Measurements from ENCODE around the gene FAM200B.

The FAM200B gene

GRCh38 chr4:15683143-15683495 is 1.5 kb downstream of the FAM200B start:
- no peaks in the 10 kb centered on the region for H3K79me2 ChIP-seq
- no peak overlapping the region for H2AFZ ChIP-seq
- H3K9me3 ChIP-seq (ENCODE audit: control insufficient read depth, low read length) = no peaks in the 10 kb centered on the region
- H3K4me2 ChIP-seq (ENCODE audit: low read length) = peak overlapping the region; percentile 84
- H3K36me3 ChIP-seq (ENCODE audit: control insufficient read depth, insufficient read depth, low read length) = no peaks in the 10 kb centered on the region
- H3K9ac ChIP-seq = no peak overlapping the region
- no peak for TF ChIP-seq CTCF (IDR thresholded peaks at IDR 0.05)
- H3K4me1 ChIP-seq = no peaks in the 10 kb centered on the region
- no peak overlapping the region for H3K4me3 ChIP-seq (ENCODE audit: low read depth, low read length)
- H3K27me3 ChIP-seq (ENCODE audit: control insufficient read depth, insufficient read depth, low read length) = no peaks in the 10 kb centered on the region
- H3K27ac ChIP-seq = no peak overlapping the region

DNA sequence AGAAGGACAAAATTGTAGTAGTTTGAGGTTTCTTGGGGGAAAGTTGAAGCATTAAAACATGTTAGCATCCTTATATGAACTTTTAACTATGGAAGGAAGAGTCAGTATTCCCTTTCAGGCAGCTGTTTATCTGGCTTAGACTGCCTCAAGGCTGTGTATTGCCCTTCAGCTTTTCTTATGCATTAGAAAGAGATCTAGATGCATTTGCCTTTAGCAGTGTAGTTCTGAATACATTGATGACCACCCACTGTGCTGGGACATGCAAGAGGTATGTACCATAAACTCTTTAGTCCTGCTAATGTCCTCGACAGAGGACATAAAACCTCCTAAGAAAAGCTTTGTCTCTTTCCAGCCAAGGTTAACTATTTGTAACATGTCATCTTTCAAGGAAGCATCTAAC is 2.9 kb downstream of the FAM200B start:
- H3K36me3 ChIP-seq (ENCODE audit: control insufficient read depth, insufficient read depth, low read length) = no peaks in the 10 kb centered on the region
- no peak overlapping the region for H3K9ac ChIP-seq
- H3K27ac ChIP-seq = no peak overlapping the region
- no peaks in the 10 kb centered on the region for H3K9me3 ChIP-seq (ENCODE audit: control insufficient read depth, low read length)
- H3K4me1 ChIP-seq = no peaks in the 10 kb centered on the region
- no peaks in the 10 kb centered on the region for H3K79me2 ChIP-seq
- no peak overlapping the region for H3K4me3 ChIP-seq (ENCODE audit: low read depth, low read length)
- no peak for TF ChIP-seq CTCF (IDR thresholded peaks at IDR 0.05)
- H3K27me3 ChIP-seq (ENCODE audit: control insufficient read depth, insufficient read depth, low read length) = no peaks in the 10 kb centered on the region
- H3K4me2 ChIP-seq (ENCODE audit: low read length) = no peak overlapping the region
- no peak overlapping the region for H2AFZ ChIP-seq

DNA sequence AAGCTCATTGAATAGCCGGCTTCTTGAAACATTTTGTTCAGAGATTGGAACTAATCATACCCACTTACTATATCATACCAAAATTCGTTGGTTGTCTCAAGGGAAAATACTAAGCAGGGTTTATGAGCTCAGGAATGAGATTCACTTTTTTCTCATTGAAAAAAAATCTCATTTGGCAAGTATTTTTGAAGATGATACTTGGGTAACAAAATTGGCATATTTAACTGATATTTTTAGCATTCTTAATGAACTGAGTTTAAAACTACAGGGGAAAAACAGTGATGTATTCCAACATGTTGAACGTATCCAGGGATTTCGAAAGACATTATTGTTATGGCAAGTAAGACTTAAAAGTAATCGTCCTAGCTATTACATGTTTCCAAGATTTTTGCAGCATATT is 6.4 kb downstream of the FAM200B start:
- no peak overlapping the region for H3K4me2 ChIP-seq (ENCODE audit: low read length)
- H3K36me3 ChIP-seq (ENCODE audit: control insufficient read depth, insufficient read depth, low read length) = no peaks in the 10 kb centered on the region
- H3K27me3 ChIP-seq (ENCODE audit: control insufficient read depth, insufficient read depth, low read length) = no peaks in the 10 kb centered on the region
- no peak overlapping the region for H3K4me3 ChIP-seq (ENCODE audit: low read depth, low read length)
- no peak overlapping the region for H3K27ac ChIP-seq
- H3K9ac ChIP-seq = no peak overlapping the region
- no peaks in the 10 kb centered on the region for H3K4me1 ChIP-seq
- TF ChIP-seq CTCF (IDR thresholded peaks at IDR 0.05) = no peak
- no peaks in the 10 kb centered on the region for H3K9me3 ChIP-seq (ENCODE audit: control insufficient read depth, low read length)
- H2AFZ ChIP-seq = no peak overlapping the region
- H3K79me2 ChIP-seq = no peaks in the 10 kb centered on the region

DNA sequence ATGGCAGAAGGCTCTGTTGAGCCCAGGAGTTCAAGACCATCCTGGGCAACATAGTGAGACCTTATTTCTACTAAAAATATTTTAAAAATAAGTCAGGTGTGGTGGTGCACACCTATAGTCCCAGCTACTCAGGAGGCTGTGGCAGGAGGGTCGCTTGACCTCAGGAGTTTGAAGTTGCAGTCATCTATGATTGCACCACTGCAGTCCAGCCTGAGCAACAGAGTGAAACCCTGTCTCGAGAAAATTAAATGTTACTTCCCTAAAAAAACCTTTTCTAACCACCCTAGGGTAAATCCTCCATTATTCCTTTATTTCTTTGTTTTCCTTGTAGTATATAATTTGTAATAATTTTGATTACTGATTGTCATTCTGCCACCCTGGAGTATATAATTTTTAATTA is 7.9 kb downstream of the FAM200B start:
- Histone ChIP-seq H3K27me3 (ENCODE audit: control insufficient read depth, insufficient read depth, low read length) (no peaks in the 10 kb centered on the region), H3K9ac (no peak overlapping the region), H3K36me3 (ENCODE audit: control insufficient read depth, insufficient read depth, low read length) (no peaks in the 10 kb centered on the region), H3K79me2 (no peaks in the 10 kb centered on the region), H3K27ac (no peak overlapping the region), H3K4me1 (no peaks in the 10 kb centered on the region), H2AFZ (no peak overlapping the region), H3K9me3 (ENCODE audit: control insufficient read depth, low read length) (no peaks in the 10 kb centered on the region), H3K4me2 (ENCODE audit: low read length) (no peak overlapping the region), H3K4me3 (ENCODE audit: low read depth, low read length) (no peak overlapping the region)
- TF ChIP-seq CTCF (IDR thresholded peaks at IDR 0.05) = no peak

GRCh38 chr4:15690020-15690809 is 8.6 kb downstream of the FAM200B start:
- no peak overlapping the region for H3K27ac ChIP-seq
- H3K36me3 ChIP-seq (ENCODE audit: control insufficient read depth, insufficient read depth, low read length) = no peaks in the 10 kb centered on the region
- no peak for TF ChIP-seq CTCF (IDR thresholded peaks at IDR 0.05)
- no peaks in the 10 kb centered on the region for H3K4me1 ChIP-seq
- H3K9ac ChIP-seq = no peak overlapping the region
- H3K4me3 ChIP-seq (ENCODE audit: low read depth, low read length) = no peak overlapping the region
- no peaks in the 10 kb centered on the region for H3K27me3 ChIP-seq (ENCODE audit: control insufficient read depth, insufficient read depth, low read length)
- H3K79me2 ChIP-seq = no peaks in the 10 kb centered on the region
- H2AFZ ChIP-seq = no peak overlapping the region
- no peak overlapping the region for H3K4me2 ChIP-seq (ENCODE audit: low read length)
- no peaks in the 10 kb centered on the region for H3K9me3 ChIP-seq (ENCODE audit: control insufficient read depth, low read length)

Data from parathyroid adenoma (tissue), 2 donors.